Adrenal gland (tissue), 5 donors: ENCODE results near the gene TROAP.

Experiments
- POLR2A ChIP-seq, 2 donors: fragments of 450-650 bp; IDR thresholded peaks; one replicate each; pipeline ENCODE4 v1.6.1; 2017; ENCODE audit warnings: antibody characterized with exemption in 2 of 2, mild to moderate bottlenecking in 2 of 2, moderate library complexity in 1 of 2
- TF ChIP-seq, protein P1 (sequence below), 6 experiments: fragments of 450-650 bp in 4 of 6; fragments of 200-600 bp in 2 of 6; sonication (generic) in 1 of 6; IDR thresholded peaks; 1 replicate in 5 of 6; 2 replicates in 1 of 6; pipeline versions ENCODE4 v1.5.1 to v1.8.0; 2016 to 2021; ENCODE audit warnings: antibody characterized with exemption in 6 of 6, mild to moderate bottlenecking in 2 of 6, moderate library complexity in 1 of 6
- donor health status: DM: no; HTN: no; CAD: no.

DNA sequence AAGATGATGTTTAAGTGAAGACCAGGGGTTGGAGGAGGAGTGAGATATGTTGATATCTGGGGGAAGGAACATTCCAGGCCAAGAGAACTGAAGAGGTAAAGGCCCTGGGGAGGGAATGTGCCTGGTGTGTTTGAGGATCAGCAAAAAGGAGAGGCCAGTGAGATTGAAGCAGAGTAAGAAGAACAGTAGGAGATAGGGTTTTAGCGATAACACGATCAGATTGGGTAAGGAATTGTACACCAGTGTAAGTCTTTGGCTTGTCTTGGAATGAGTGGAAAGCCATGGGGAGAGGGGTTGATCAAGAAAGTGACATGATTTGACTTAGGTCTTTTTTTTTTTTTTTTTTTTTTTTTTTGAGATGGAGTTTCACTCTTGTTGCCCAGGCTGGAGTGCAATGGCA lies 4.8 kb downstream of the TROAP start:
- no peak for TF ChIP-seq POLR2A (IDR thresholded peaks at IDR 0.05)
- TF ChIP-seq, protein P1, sequence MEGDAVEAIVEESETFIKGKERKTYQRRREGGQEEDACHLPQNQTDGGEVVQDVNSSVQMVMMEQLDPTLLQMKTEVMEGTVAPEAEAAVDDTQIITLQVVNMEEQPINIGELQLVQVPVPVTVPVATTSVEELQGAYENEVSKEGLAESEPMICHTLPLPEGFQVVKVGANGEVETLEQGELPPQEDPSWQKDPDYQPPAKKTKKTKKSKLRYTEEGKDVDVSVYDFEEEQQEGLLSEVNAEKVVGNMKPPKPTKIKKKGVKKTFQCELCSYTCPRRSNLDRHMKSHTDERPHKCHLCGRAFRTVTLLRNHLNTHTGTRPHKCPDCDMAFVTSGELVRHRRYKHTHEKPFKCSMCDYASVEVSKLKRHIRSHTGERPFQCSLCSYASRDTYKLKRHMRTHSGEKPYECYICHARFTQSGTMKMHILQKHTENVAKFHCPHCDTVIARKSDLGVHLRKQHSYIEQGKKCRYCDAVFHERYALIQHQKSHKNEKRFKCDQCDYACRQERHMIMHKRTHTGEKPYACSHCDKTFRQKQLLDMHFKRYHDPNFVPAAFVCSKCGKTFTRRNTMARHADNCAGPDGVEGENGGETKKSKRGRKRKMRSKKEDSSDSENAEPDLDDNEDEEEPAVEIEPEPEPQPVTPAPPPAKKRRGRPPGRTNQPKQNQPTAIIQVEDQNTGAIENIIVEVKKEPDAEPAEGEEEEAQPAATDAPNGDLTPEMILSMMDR (IDR thresholded peaks at IDR 0.05): no peak
